Kidney (tissue), 14 donors: ENCODE results near the gene TRPM4. TPM values are rescaled to one million over a fixed set of nuclear protein-coding genes. Genes with fewer than 3 reads are reported as not detected.

Experiments
- DNase-seq, 5 donors: peaks; one replicate each; pipeline ENCODE4 v3.0.0-alpha.2; 2013 to 2020
- FAIRE-seq: peaks from 2 replicates; lab custom pipeline; 2012; peaks lifted over from hg19 to GRCh38; lab: Jason Lieb, UNC
- H3K27ac ChIP-seq, 2 donors: one replicate each; pipeline ENCODE4 v1.7.0; 2013; ENCODE audit warnings: low read depth in 2 of 2, low read length in 2 of 2, inconsistent platforms in 1 of 2
- H3K27me3 ChIP-seq: one replicate; pipeline ENCODE4 v1.7.1; 2013; ENCODE audit warnings: low read length, inconsistent platforms; ENCODE audit not compliant: control insufficient read depth, insufficient read depth
- H3K36me3 ChIP-seq, 3 donors: one replicate each; pipeline versions ENCODE4 v1.7.0 to v1.7.1; 2013; ENCODE audit warnings: low read length in 3 of 3, control low read depth in 1 of 3, inconsistent platforms in 1 of 3; ENCODE audit not compliant: insufficient read depth in 3 of 3, control insufficient read depth in 2 of 3
- H3K4me1 ChIP-seq, 3 donors: one replicate each; pipeline versions ENCODE4 v1.7.0 to v1.7.1; 2013; ENCODE audit warnings: low read length in 3 of 3, inconsistent platforms in 1 of 3, low read depth in 1 of 3; ENCODE audit not compliant: control insufficient read depth in 2 of 3, insufficient read depth in 2 of 3
- H3K4me3 ChIP-seq, 3 donors: one replicate each; pipeline versions ENCODE4 v1.7.0 to v1.8.1; 2013; ENCODE audit warnings: low read length in 3 of 3, control low read depth in 1 of 3, inconsistent platforms in 1 of 3
- H3K9ac ChIP-seq, 3 donors: one replicate each; pipeline versions ENCODE4 v1.7.0 to v1.7.1; 2013; ENCODE audit warnings: low read length in 3 of 3, control low read depth in 1 of 3, inconsistent platforms in 1 of 3
- H3K9me3 ChIP-seq, 3 donors: one replicate each; pipeline versions ENCODE4 v1.7.0 to v1.7.1; 2013; ENCODE audit warnings: low read length in 3 of 3, control low read depth in 1 of 3, inconsistent platforms in 1 of 3; ENCODE audit not compliant: control insufficient read depth in 2 of 3, insufficient read depth in 1 of 3
- intact Hi-C: fragments of 100-400 bp; cut with DNase I; formaldehyde crosslinking; loops from one replicate; pipeline ENCODE4 v1.11.1; 2022
- polyA plus RNA-seq: library from polyadenylated mRNA; stranded (reverse); fragments of 350-450 nt; fragmentation: Illumina TruSeq; extraction: RNeasy Lipid Tissue Mini Kit (QIAGEN cat#74804); gene quantifications from one replicate; pipeline ENCODE4 v1.2.3, GENCODE V29; 2014; ENCODE audit warnings: low read depth, low replicate concordance; ENCODE audit not compliant: insufficient read depth
- total RNA-seq: library from RNA; stranded (reverse); fragmentation: NEBNext Ultra II Directional; extraction: Animal tissue kit (Norgen Biotek cat#: 25700); gene quantifications from one replicate; pipeline ENCODE4 v1.2.1, GENCODE V29; 2021
- TF ChIP-seq, protein P1 (sequence below): IDR thresholded peaks from 3 replicates; pipeline ENCODE4 v1.5.1; 2012; ENCODE audit warnings: mild to moderate bottlenecking, moderate library complexity, borderline replicate concordance; ENCODE audit not compliant: insufficient read depth; ENCODE audit errors: extremely low read depth
- donor health status: control.
- donor health status: control.
- donor health status: control.
- donor health status: control.
- donor health status: control.
- donor health status: DM: yes; HTN: yes; CAD: no.
- donor health status: Normal renal cell carcinoma (clear cell type).

TRPM4 gene
- total and polyA plus RNA-seq, 2 donors from 2014 or later: 47.6 to 89.1 TPM

DNA sequence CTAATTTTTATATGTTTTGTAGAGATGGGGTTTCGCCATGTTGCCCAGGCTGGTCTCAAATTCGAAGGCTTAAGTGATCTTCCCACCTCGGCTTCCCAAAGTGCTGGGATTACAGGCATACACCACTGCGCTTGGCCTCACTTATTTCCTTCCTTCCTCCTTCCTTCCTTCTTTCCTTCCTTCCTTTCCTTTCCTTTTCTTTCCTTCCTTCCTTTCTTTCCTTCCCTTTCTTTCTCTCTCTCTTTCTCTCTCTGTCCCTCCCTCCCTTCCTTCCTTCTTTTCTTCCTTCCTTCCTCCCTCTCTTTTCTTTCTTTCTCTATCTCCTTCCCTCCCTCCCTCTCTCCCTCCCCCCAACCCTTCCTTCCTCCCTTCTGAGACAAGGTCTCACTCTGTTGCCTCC, 36.8 kb downstream of the TRPM4 start:
- Histone ChIP-seq H3K27ac (no peak overlapping the region), H3K4me3 (no peak overlapping the region), H3K9me3 (no peaks in the 10 kb centered on the region), H3K36me3 (peaks cover 0 to 24% (median 7%) of the 10 kb centered on the region in 3 donors), H3K27me3 (no peaks in the 10 kb centered on the region), H3K4me1 (peaks cover 0 to 7% (median 0%) of the 10 kb centered on the region in 3 donors), H3K9ac (no peak overlapping the region)
- TF ChIP-seq, protein P1, sequence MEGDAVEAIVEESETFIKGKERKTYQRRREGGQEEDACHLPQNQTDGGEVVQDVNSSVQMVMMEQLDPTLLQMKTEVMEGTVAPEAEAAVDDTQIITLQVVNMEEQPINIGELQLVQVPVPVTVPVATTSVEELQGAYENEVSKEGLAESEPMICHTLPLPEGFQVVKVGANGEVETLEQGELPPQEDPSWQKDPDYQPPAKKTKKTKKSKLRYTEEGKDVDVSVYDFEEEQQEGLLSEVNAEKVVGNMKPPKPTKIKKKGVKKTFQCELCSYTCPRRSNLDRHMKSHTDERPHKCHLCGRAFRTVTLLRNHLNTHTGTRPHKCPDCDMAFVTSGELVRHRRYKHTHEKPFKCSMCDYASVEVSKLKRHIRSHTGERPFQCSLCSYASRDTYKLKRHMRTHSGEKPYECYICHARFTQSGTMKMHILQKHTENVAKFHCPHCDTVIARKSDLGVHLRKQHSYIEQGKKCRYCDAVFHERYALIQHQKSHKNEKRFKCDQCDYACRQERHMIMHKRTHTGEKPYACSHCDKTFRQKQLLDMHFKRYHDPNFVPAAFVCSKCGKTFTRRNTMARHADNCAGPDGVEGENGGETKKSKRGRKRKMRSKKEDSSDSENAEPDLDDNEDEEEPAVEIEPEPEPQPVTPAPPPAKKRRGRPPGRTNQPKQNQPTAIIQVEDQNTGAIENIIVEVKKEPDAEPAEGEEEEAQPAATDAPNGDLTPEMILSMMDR: no peak
- intact Hi-C loops: no loop called here
- no peak for FAIRE-seq
- DNase-seq: peak in 1 of 5 donors; percentile 76

- FAIRE-seq (no peak), DNase-seq (peak; percentile 74 to 89 (median 78))
- intact Hi-C loops: no loop called here
- H3K27me3 ChIP-seq: no peaks in the 10 kb centered on the region
- H3K4me3 ChIP-seq: no peak overlapping the region
- no peaks in the 10 kb centered on the region for H3K9me3 ChIP-seq
- no peaks in the 10 kb centered on the region for H3K4me1 ChIP-seq
- peak overlapping the region in 1 of 2 donors; percentile 65 for H3K27ac ChIP-seq
- H3K36me3 ChIP-seq: peaks cover 0 to 11% (median 3%) of the 10 kb centered on the region in 3 donors
- TF ChIP-seq, protein P1: peak; percentile 0
- no peak overlapping the region for H3K9ac ChIP-seq
Measured at GRCh38 chr19:49196527-49197240, 39.1 kb downstream of the TRPM4 start.

GRCh38 chr19:49200238-49200862, 42.8 kb downstream of the TRPM4 start:
- no peaks in the 10 kb centered on the region for H3K4me1 ChIP-seq
- no peaks in the 10 kb centered on the region for H3K9me3 ChIP-seq
- DNase-seq: no peak
- H3K4me3 ChIP-seq: no peak overlapping the region
- peaks cover 0 to 19% (median 7%) of the 10 kb centered on the region in 3 donors for H3K36me3 ChIP-seq
- intact Hi-C loops: no loop called here
- no peak for FAIRE-seq
- H3K27ac ChIP-seq: no peak overlapping the region
- TF ChIP-seq, protein P1: no peak
- H3K27me3 ChIP-seq: no peaks in the 10 kb centered on the region
- H3K9ac ChIP-seq: no peak overlapping the region
